Fibroblast of skin of left biceps (primary cell): Measurements from ENCODE around the gene HIVEP3.

Experiments used
- DNase-seq, 2 experiments: peaks; one replicate each; pipeline ENCODE4 v3.0.0-alpha.2; 2013; ENCODE audit warnings: low read depth in 2 of 2

HIVEP3 gene

DNA sequence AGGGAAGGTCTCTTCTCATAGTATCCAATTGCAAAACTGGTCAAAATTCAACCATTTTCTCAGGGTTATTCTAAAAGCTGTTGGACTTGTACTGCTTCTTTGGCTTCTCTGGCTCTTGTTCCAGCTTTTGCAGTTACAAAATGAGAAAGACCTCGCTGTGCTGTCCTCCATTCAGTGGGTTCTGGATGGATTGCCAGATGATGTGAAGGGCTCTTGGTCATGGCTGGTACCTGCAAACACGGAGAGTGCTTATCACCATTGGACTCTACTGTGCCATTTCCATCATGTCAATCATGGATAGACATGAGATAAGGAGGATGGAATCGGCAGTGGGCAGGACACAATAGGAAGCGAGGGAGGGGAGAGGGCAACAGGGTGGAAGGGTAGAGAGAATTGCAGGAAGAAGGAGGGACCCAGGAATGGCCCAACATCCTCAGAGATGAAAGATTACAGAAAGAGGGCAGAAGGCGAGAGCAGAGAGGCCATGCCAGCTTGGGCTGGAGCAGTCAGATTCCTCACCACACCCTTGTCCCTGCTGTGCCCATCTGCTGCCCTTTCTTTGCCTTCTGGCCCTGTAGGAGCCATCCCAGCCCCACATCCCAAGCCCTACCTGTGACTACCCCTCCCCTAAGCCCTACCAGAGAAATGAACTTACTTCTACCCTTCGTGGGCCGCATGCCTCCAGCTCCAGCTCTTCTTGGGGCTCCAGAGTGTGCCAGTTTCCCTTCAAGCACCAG is 70.3 kb downstream of the HIVEP3 start:
- no peak for DNase-seq

DNA sequence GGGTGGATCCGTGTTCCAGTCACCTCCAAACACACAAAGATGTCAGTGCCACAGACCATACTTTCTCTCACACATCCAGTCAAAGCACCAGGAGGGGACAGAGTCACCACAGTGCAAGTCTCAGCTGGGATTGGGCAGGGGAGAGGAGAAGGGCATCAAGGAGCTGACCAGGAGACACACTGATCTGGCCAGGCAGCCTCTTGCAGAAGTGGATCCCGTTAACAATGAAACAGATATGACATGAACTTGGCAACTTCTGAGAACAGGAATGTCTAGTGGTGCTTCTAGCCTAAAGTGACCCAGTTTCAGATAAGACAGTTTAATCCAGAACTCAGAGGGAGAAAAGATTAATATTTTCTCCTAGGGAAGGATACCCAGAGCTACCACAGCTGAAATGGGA is 71.0 kb downstream of the HIVEP3 start:
- no peak for DNase-seq

DNA sequence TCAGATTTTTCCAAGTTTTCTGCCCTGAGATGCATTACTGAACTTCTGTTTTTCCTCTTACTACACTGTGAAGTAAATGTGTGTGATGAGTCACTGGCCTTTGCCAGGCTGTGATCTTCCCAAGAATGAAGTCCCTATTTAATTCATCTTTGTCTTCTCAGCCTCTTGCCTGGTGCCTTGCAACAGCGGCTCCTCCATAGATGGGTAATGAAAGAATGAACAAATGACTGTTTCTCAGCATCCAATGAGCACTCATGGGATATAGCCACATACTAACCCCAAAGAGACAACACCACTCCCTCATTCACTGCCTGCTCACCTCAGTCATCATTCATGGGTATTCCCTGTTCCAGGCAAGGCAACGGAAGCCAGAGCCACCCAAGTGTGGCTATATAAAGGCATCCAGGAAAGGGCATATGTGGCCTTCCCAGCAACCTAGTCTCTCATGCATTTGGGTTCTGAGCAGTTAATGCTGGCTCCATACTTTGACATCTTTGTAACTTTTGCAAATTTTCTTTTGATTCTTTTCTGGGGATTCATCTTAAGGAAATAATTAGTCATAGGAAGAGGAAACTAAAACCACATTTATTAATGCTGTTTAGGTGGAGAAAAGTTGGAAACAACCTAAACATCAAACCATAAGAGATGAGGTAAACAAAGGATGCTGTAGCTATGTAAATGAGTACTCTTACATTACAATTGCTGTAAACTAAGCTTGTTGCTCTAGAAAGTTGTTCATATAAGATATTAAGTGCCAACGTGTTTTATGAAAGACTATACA is 71.9 kb downstream of the HIVEP3 start:
- no peak for DNase-seq

DNA sequence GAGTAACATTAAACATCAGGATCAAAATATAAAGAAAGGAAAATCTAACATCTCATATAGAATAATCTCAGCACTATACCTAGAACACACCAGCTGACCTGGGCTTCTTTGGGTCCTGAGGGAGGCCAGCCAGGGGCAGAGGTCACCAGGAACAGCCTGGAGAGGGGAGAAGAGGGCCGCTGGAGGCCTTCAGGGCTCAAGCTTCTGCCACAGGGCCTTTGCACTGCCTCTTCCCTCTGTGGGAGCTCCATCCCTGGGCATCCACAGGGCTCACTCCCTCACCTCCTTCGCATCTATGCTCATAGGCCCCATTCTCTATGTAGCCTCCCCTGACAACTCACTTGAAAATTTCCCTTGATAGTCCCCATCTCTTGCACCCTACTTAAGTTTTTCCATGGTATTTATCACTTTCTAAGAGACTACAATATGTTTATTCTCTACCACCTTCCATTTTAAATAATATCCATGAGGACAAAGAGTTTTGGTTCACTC is 73.9 kb downstream of the HIVEP3 start:
- no peak for DNase-seq

DNA sequence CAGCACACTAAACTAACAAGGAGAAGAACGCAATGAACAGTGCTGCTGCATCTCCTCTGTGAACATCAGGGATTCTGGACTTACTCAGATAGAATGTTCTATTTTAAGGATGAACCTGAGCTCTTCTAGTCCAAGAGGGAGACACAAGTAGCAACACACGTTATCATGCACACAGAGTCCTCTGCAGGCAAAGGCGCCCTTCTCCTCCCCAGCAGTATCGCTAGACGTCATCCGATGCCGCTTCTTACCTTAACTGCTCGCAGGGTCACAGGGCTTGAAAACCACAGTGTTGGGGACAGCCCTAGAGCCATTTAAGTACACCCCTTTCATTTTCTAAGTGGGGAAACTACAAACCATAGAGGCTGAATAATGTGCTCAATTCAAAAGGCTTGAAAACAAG is 74.5 kb downstream of the HIVEP3 start:
- no peak for DNase-seq

DNA sequence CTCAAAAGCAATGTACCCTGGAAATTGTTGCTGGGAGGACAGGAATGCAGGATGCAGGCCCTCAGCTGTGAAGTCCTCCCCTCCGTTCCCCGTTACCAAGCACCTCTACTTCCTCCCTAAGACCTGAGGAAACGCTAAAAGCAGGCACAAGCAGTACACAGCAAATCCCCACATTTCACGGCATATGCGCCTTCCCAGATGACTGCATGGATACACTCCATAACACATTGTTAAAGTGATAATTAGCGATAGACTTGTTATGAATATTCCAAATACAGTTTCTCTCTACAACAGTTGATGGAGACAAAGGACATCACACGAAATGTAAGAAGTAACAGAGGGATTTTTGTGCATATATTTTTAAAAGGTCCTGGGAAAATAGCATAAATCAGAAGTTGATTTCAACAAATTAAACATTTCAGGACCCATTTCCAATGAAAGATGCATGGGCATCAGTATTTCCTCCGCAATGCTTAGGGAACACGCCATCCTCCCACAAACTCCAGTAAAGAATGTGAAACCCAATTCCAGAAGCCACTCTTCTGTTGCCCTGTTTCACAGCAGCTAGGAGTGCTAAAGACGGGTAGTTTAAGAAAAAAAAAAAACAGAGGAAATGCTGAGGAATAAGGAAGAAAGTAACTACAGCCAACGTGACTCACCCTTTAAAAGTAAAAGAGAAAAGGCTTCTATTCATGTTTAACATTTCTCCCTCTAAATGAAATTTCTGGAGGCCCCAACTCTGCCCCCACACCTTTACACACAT is 75.5 kb downstream of the HIVEP3 start:
- peak in 1 of 2 experiments; percentile 40 for DNase-seq

DNA sequence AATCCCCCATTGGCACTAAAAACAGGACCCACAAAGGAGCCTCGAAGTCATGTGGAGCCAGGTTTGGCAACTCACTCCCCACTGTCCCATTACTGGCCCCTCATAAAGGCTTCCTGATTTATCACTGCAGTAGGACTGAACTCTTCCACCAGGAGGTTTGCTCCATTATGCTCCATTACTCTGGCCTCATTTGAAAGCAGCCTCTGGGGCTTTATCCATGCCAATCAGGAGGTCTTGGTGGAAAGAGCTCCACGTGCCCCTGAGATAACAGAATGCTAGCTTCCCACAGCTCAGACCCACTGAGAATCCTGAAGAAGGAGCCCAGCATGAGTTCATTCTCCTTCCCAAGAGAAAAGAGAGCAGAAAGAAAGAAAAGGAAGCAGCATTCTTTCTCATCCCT is 76.4 kb downstream of the HIVEP3 start:
- no peak for DNase-seq

DNA sequence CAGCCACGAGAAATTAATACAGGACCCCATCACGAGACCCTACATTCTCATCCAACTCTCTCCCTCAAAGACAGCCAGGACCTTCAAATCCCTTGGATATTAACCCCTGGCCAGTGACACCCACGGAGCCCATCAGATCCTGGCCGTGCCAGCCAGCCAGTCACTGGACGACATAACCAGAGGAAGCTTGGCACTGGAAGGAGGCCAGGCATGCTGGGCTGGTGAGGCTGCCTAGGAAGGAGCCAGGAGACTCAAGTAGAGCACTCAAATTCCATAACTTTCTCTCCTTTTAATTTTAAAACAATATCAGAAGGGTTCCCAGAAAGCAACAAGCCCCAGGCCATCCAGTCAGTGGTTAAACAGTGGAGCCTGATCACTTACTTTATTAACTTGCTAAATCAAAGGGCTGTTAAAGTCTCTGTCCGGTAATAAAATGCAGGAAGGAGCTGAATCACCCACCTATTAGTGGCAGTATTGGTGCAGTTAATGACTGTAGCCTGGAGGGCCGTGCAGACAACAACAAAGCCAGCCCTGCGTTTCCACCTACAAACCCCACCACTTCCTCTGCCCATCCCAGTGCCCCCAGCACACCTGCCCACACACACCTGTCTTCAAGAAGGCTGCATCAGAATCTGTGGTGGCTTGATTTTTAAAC is 78.0 kb downstream of the HIVEP3 start:
- no peak for DNase-seq

DNA sequence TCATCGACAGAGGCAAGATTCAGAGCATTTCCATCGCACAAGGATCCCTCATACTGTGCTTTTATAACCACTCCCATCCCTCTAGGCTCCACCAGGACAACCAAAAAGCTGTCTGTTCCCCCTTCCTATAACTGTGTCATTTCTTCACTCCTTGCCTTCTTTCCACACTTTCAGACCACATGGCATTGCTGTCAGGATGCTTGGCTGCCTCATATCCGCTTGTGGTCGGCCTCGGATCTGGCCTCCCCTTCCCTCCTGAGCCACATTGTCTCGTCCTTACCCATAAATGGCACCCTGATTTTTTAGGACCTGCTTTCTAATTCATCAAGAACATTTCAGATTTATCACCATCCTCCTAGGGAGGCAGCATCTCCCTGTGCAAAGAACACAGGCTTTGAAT is 80.5 kb downstream of the HIVEP3 start:
- no peak for DNase-seq

DNA sequence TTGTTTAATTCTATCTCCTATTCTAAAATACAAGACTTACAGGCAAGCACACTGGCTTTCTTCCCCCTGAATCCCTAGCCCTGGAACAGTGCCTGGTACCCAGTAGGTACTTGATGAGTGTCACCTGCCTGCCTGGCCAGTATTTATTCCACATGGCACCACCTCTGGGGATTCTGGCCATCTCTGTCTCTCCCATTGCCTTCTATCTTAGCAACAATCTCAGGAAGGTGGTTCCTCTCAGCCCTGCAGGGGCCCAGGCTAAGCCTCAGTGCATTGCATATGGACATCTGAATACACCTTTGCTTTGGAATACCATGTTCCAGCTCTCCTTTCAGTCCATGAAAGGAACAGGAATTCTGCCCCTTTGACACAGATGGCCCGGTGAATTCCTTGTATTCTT is 81.0 kb downstream of the HIVEP3 start:
- no peak for DNase-seq

DNA sequence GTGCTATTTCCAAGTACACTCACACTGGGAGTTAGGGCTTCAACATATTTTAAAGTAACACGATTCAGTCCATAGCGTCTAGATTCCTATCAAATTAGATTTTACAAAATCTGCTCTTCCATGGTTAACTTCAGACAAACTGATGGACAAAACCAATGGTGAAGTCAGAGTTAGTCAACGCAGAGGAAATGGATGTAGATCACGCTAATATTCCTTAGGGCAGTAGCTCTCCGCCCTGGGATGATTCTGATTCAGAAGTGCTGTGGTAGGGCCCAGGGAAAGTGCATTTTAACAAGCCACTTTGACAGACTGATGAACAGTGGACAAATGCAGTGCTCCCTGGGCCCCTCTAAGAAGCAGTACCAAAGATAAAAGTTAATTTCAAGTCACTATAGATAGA is 83.2 kb downstream of the HIVEP3 start:
- DNase-seq: no peak

DNA sequence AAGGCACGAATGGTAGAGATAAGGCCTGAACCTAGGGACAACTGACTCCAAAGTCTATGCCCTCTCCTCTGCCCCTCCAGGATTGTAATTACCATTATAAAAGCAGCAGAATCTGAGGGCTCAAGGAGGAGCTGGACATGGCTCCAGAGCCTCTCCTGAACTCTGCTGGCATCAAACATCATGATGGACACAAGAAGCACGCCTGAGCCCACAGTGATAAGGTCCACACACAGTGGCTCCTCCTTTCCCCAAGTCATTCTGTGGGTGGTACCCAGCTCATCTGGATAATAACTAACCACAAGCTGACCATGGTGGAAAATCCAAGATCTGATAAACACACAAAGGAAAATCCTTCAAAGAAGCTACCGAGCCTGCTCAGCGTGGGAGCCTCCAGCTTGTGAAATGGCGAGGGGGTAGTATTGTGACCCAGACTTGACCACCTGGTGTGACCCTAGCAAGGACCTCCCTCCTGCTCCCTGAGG is 85.2 kb downstream of the HIVEP3 start:
- no peak for DNase-seq

DNA sequence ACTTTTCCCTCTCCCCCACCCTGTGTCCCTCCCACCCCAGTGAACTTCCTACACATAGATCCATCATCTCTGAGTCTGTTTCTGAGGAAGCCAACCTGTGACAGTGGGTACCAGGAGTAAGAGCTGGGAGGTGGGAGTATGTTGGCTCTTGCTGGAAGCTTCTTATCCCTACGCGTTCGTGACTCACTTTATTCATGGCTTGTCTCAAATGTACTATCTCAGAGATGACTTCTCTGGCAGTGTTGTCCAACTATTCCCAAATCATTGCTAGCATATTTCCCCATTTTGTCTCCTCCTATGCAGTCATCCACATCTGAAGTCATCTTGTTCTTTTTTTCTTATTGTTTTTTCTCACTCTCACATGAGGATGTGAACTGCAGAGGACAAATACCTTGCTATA is 88.0 kb downstream of the HIVEP3 start:
- DNase-seq: no peak

DNA sequence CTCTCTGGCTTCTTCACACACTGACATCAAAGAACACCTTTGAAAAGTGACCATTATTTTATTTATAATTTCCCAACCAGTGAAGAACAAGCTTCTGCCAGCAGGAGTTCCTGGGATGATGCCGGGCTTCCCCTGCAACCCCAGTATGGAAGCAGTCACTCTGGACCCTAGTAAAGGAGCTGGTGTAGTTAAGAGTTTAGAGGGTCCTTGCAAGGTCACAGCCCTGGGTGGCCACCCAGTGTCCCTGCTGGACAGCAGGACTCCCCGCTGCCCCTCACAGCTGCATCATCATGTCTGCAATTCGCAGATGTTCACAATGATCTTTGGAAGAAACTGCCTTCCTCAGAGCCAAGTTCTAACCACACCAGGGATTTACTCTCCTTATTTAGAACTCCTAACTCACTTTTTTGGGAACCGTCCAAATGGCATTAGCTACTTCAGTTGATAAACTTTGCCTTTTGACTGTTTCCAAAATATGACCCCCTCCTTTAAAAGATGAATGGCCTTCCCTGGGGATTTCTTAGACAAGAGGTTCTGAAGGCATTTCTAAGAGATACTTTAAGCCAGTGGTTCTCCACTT is 90.6 kb downstream of the HIVEP3 start:
- DNase-seq: peak; percentile 46 to 50

DNA sequence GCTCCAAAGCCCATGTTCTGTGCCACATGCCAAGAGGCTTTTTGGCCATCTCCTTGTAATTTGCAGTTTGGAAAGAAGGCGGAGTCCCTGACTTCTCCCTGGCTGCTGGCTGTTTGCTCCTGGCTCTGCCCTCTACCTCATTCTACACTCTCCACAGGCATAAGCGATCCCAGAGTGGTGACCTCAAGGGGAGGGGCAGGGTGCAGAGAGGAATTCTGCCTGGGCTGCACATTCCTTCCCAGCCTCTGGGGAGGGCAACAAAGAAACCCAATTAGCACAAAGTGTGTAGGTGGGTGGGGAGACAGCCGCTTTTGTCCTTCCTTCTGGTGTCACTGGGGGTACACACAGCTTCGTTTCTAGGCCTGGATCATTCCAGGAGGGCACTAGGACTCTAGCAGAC is 95.3 kb downstream of the HIVEP3 start:
- DNase-seq: no peak

DNA sequence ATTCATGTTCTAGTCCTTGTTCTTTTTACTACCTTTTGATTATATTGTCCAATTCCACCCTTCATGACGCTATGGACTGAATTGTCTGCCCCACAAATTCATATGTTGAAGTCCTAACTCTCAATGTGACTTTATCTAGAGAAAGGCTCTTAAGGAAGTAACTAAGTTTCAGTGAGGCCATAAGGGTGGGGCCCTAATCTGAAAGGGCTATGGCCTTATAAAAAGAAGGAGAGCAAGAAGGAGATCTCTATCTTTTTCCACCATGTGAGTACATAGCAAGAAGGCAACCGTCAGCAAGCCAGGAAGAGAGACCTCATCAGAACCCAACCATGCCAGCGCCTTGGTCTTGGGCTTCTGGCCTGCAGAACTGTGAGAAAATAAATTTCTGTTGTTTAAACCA is 95.9 kb downstream of the HIVEP3 start:
- DNase-seq: no peak

DNA sequence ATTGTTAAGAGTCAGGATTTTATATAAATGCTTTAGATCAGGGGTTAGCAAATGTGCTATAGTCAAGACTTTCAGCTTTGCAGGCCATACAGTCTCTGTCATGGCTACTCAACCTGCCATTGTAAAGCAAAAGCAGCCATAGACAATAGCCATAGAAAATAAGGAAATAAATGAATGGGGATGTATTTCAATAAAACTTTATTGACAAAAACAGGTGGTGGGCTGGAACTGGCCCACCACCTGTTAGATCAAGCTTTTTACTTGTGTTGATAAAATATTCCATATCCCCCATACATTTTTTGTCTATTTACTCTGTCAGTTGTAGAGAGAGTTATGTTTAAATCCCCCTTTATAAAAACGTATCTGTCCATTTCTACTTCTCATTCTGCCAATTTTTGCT is 98.9 kb downstream of the HIVEP3 start:
- DNase-seq: no peak

DNA sequence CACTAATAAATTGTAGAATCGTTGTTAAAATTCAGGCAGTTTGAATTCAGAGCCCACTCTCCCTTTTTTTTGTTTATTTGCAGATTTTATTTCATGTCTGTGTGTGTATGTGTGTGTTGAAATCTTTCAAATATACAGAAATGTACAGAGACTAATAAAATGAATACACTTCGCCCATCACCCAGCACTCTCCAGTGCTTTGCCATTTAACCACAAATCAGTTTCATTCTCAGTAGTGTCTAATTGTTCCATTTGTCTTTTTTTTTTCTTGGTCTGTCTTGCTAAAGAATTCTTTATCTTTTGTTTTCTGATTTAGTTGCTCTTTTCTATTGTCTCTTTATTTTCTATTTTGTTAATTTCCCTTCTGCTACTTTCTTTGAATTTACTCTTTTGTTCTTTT is 99.7 kb downstream of the HIVEP3 start:
- no peak for DNase-seq

DNA sequence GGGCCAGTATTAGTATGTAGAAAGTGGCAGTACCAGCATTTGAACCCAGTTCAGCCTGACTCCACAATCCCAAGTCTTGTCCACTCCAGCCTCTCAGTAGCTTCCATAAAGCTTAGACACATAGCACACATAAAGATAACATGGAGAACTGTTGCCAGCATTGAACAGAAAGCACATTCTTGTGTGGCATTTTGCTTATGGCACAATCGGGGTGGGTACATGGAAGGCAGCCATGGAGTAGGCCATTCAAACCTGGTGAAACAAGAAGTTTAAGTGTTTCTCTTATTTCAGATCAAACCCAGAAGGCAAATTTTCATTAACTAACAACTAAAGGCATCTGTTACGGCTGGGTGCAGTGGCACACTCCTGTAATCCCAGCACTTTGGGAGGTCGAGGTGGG is 102.7 kb downstream of the HIVEP3 start:
- no peak for DNase-seq

DNA sequence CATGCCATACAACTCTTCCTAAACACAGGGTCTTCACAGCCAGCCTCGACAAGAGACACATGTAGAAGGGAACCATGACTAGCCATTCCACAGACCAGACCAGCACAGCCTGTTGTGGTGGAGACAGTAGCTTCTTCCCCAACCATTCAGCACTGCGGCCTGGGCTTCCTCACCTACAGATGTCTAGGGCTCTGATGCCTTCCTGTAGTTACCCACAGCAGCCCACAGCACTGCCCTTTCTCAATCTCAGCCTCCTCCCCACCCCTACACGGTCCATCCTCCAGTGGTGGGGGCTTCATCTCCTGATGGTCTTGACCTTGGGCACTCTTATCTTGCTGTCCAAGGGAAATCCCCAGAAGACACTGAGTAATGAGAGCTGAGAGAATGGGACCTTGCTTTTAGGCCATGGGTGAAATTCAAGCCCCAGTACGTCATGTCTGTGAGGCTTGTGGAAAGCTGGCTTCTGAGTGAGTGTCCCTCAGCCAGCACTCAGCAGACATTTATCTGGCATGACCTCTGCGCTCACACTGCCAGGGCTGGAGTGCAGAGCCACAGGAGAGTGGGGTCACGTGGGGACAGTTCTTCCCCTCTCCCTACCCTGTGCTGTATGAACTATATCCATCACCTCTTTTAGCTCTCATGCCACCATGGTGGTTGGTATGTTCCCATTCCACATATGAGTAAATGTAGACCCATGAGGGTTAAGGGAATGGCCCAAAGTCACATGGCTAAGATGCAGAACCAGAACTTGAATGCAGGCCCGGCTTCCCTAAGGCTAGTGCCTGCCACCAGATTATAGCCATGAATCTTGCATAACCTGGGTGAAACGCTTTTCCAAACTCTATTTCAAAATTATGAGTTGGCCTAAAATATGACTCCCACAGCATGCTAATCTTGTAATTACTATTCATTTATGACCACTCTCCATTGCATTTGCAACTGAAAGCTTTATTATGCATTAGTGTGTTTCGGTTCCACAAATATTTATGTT is 104.7 kb downstream of the HIVEP3 start:
- no peak for DNase-seq
